DLD1 (cell line): ENCODE measurements around the gene RYR2.

Experiments
- in situ Hi-C: cut with HindIII; loops from 2 replicates; pipeline ENCODE4 v1.10.0; 2017; ENCODE audit warnings: low sequenced_read_pairs

Gene RYR2

DNA sequence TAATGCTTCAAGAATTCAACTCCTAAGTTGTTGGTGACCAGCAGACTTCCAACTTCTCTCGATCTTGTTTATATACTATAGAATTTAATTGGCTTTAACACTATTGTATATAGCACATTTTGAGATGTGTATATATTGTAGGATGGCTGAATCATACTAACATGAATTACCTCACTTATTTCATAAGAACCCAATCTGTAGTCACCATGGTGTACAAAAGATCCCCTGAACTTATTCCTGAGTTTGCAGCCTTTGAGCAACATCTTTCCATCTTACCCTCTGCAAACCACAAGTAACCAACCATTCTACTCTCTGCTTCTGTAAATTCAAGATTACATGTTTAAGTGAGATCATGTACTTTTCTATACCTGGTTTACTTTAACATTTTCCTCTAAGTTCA lies 836.4 kb downstream of the RYR2 start:
- in situ Hi-C loops: no loop called here

DNA sequence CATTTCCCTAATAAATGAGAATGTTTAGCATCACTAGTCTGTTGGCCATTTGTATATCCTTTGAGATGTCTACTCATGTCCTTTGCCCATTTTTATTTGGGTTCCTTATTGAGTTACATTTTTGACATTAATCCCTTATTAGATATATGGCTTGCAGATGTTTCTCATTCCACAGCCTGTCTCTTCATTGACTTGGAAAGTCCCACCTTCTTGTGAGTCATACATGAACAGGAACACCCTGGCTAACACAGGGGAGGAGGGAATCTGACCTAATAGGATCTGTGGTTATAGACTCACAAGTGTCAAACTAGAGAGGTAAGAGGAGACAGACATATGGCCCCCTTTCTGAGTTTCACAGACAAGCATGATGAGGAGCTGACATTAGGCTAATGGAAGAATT lies 837.2 kb downstream of the RYR2 start:
- in situ Hi-C loops: no loop called here
